Fibroblast of lung (primary cell): ENCODE data around the gene ZNF480. TPM values are rescaled to one million over a fixed set of nuclear protein-coding genes. Genes with fewer than 3 reads are reported as not detected.
"Not testable (repeated sequence)": the region's sequence is repeated elsewhere in the genome, so short reads cannot be mapped to it uniquely, and the experiment has no call there.

ENCODE experiments used
- DNase-seq, 2 donors: peaks; one replicate each; pipeline versions ENCODE4 v3.0.0 to v3.0.0-alpha.2; 2010; ENCODE audit warnings: low read depth in 2 of 2
- H2AFZ ChIP-seq: 2 replicates; pipeline ENCODE4 v1.5.1; 2012; ENCODE audit warnings: low read length, control low read depth, inconsistent platforms
- H3K27ac ChIP-seq: 2 replicates; pipeline ENCODE4 v1.5.1; 2011; ENCODE audit warnings: low read length, control low read depth; ENCODE audit not compliant: insufficient read depth
- H3K27me3 ChIP-seq: 2 replicates; pipeline ENCODE4 v1.5.1; 2011; ENCODE audit warnings: mild to moderate bottlenecking, low read length; ENCODE audit not compliant: control insufficient read depth, insufficient read depth
- H3K36me3 ChIP-seq: 2 replicates; pipeline ENCODE4 v1.5.1; 2011; ENCODE audit warnings: low read length; ENCODE audit not compliant: control insufficient read depth, insufficient read depth
- H3K4me1 ChIP-seq: 2 replicates; pipeline ENCODE4 v1.5.1; 2011; ENCODE audit warnings: low read length; ENCODE audit not compliant: control insufficient read depth, insufficient read depth; ENCODE audit errors: extremely low read depth
- H3K4me2 ChIP-seq: 2 replicates; pipeline ENCODE4 v1.5.1; 2011; ENCODE audit warnings: low read length, control low read depth; ENCODE audit not compliant: insufficient read depth; ENCODE audit errors: extremely low read depth
- H3K4me3 ChIP-seq, 4 experiments: fragments of 200-600 bp in 1 of 4; sonication (generic) in 1 of 4; replicated peaks in 1 of 4; 2 replicates each; pipeline ENCODE4 v1.5.1; 2011 to 2016; ENCODE audit warnings: low read length in 4 of 4, low read depth in 3 of 4, mild to moderate bottlenecking in 3 of 4, control low read depth in 2 of 4, inconsistent platforms in 1 of 4, mixed read lengths in 1 of 4; ENCODE audit not compliant: insufficient read depth in 1 of 4; ENCODE audit errors: control extremely low read depth in 1 of 4
- H3K79me2 ChIP-seq: 2 replicates; pipeline ENCODE4 v1.5.1; 2012; ENCODE audit warnings: mild to moderate bottlenecking, low read length, inconsistent platforms; ENCODE audit not compliant: control insufficient read depth, insufficient read depth
- H3K9ac ChIP-seq: 2 replicates; pipeline ENCODE4 v1.5.1; 2011; ENCODE audit warnings: mild to moderate bottlenecking, low read length, control low read depth; ENCODE audit not compliant: insufficient read depth
- H3K9me3 ChIP-seq: 2 replicates; pipeline ENCODE4 v1.5.1; 2012; ENCODE audit warnings: low read depth, low read length; ENCODE audit not compliant: control insufficient read depth, insufficient read depth
- H4K20me1 ChIP-seq: 2 replicates; pipeline ENCODE4 v1.5.1; 2011; ENCODE audit warnings: low read length; ENCODE audit not compliant: control insufficient read depth, insufficient read depth; ENCODE audit errors: extremely low read depth
- EZH2 ChIP-seq: IDR thresholded peaks from 2 replicates; pipeline ENCODE4 v1.5.1; 2012; ENCODE audit warnings: low read length, control low read depth, mild to moderate bottlenecking; ENCODE audit errors: missing control alignments
- polyA plus RNA-seq, 2 donors: library from polyadenylated mRNA; depleted of rRNA in 1 of 2; stranded (reverse) in 1 of 2; unstranded in 1 of 2; fragments of >200 nt; gene quantifications; 2 replicates each; pipeline ENCODE4 v1.2.1, GENCODE V29; 2011 to 2012; ENCODE audit warnings: missing spikeins in 1 of 2
- total RNA-seq: library from RNA; depleted of rRNA; stranded (reverse); fragments of >200 nt; gene quantifications from 2 replicates; pipeline ENCODE4 v1.2.1, GENCODE V29; 2014
- TF ChIP-seq, protein P1 (sequence below), 2 donors: IDR thresholded peaks in 1 of 2; conservative IDR thresholded peaks in 1 of 2; 1 replicate in 1 of 2; 2 replicates in 1 of 2; pipeline ENCODE4 v1.5.1; 2011 to 2012; ENCODE audit warnings: low read length in 2 of 2, control low read depth in 1 of 2, inconsistent platforms in 1 of 2, low read depth in 1 of 2, mild to moderate bottlenecking in 1 of 2

ZNF480 gene
- total and polyA plus RNA-seq, 2 donors (not counting 1 experiment from before 2014, with no cell fraction given) = 5.9 to 7.7 TPM

DNA sequence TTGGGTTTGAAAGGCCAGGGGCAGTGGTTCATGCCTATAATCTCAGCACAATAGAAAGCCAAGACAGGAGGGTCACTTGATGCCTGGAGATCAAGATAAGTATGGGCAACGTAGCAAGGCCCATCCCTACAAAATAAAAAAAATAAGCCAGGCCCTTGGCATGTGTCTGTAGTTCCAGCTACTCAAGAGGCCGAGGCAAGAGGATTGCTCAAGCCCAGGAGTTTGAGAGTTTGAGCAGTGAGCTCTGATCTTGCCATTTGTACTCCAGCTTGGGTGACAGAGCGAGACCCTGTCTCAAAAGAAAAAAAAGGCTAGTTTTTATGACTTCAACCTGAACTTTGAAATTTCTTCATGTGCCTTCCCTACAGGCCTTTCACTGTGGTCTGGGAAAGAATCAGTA is 5.2 kb upstream of the ZNF480 start:
- Histone ChIP-seq H3K4me1 (no peaks in the 10 kb centered on the region), H3K9me3 (no peaks in the 10 kb centered on the region), H3K79me2 (no peaks in the 10 kb centered on the region), H3K4me2 (no peak overlapping the region), H2AFZ (no peak overlapping the region), H3K4me3 (no peak overlapping the region), H3K9ac (no peak overlapping the region), H4K20me1 (no peaks in the 10 kb centered on the region), H3K27ac (no peak overlapping the region), H3K27me3 (no peaks in the 10 kb centered on the region), H3K36me3 (peaks cover 5% of the 10 kb centered on the region)
- TF ChIP-seq, protein P1, sequence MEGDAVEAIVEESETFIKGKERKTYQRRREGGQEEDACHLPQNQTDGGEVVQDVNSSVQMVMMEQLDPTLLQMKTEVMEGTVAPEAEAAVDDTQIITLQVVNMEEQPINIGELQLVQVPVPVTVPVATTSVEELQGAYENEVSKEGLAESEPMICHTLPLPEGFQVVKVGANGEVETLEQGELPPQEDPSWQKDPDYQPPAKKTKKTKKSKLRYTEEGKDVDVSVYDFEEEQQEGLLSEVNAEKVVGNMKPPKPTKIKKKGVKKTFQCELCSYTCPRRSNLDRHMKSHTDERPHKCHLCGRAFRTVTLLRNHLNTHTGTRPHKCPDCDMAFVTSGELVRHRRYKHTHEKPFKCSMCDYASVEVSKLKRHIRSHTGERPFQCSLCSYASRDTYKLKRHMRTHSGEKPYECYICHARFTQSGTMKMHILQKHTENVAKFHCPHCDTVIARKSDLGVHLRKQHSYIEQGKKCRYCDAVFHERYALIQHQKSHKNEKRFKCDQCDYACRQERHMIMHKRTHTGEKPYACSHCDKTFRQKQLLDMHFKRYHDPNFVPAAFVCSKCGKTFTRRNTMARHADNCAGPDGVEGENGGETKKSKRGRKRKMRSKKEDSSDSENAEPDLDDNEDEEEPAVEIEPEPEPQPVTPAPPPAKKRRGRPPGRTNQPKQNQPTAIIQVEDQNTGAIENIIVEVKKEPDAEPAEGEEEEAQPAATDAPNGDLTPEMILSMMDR (conservative IDR thresholded peaks at IDR 0.05 in 1 of 2, IDR thresholded peaks at IDR 0.05 in 1 of 2; ENCODE audit: low read depth in 1 of 2, low read length in 2 of 2) = no peak
- no peak for TF ChIP-seq EZH2
- DNase-seq = no peak

DNA sequence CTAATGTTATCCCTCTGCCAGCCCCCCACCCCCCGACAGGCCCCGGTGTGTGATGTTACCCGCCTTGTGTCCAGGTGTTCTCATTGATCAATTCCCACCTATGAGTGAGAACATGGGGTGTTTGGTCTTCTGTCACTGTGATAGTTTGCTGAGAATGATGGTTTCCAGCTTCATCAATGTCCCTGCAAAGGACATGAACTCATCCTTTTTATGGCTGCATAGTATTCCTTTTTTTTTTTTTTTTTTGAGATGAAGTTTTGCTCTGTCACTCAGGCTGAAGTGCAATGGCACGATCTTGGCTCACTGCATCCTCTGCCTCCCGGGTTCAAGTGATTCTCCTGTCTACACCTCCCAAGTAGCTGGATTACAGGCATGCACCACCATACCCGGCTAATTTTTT is 4.0 kb upstream of the ZNF480 start:
- not testable (repeated sequence) for H3K4me3 ChIP-seq, H3K9ac ChIP-seq, H3K9me3 ChIP-seq, H3K4me1 ChIP-seq, H3K79me2 ChIP-seq, H3K4me2 ChIP-seq, H2AFZ ChIP-seq, DNase-seq, H4K20me1 ChIP-seq, H3K27ac ChIP-seq, H3K27me3 ChIP-seq, H3K36me3 ChIP-seq

DNA sequence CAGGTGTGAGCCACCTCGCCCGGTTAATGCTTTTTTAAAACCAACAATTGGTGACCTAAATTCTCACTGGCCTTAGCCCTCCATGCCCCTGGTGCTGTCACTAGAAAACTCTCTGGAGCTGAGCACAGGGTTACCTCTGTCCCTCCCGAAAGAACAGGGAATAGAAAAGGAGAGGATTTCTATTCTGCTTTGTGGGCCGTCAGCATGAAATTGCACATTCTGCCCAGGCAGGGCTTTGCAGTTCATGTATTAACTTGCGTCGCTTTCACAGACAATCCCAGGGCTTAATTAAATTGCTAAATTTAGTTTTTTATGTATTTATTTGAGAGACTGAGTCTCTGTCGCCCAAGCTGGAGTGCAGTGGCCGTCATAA is 583 bp upstream of the ZNF480 start:
- H3K4me3 ChIP-seq = peak overlapping the region; percentile 57 to 77 (median 66)
- no peak overlapping the region for H3K27ac ChIP-seq
- peaks cover 2% of the 10 kb centered on the region for H3K36me3 ChIP-seq
- H3K4me2 ChIP-seq = peak overlapping the region; percentile 49
- H3K79me2 ChIP-seq = peaks cover 7% of the 10 kb centered on the region
- no peaks in the 10 kb centered on the region for H4K20me1 ChIP-seq
- H2AFZ ChIP-seq = peak overlapping the region; percentile 64
- no peaks in the 10 kb centered on the region for H3K27me3 ChIP-seq
- no peak for TF ChIP-seq EZH2
- TF ChIP-seq, protein P1 (conservative IDR thresholded peaks at IDR 0.05 in 1 of 2, IDR thresholded peaks at IDR 0.05 in 1 of 2; ENCODE audit: low read depth in 1 of 2, low read length in 2 of 2) = no peak
- no peaks in the 10 kb centered on the region for H3K9me3 ChIP-seq
- H3K9ac ChIP-seq = no peak overlapping the region
- no peaks in the 10 kb centered on the region for H3K4me1 ChIP-seq
- no peak for DNase-seq
